ENCODE data around the gene ABCA4.

The ABCA4 gene

GRCh38 chr1:94039871-94040569 is 80.9 kb downstream of the ABCA4 start:
- H3F3A ChIP-seq (ENCODE audit: insufficient read depth, low read length) = no peaks in the 10 kb centered on the region
- no peaks in the 10 kb centered on the region for H4K20me1 ChIP-seq (ENCODE audit: insufficient read depth, low read length)
- no peaks in the 10 kb centered on the region for H3K79me2 ChIP-seq (ENCODE audit: low read length)
- H3K9ac ChIP-seq (ENCODE audit: low read length) = no peak overlapping the region
- no peak overlapping the region for H3K27ac ChIP-seq (ENCODE audit: low read length)
- no peak for TF ChIP-seq EZH2 (optimal IDR thresholded peaks at IDR 0.05; ENCODE audit: low read depth, low read length)
- no peak for TF ChIP-seq CTCF (IDR thresholded peaks at IDR 0.05; ENCODE audit: low read length)
- TF ChIP-seq EZH2phosphoT487 (IDR thresholded peaks at IDR 0.05; ENCODE audit: low read length) = no peak
- no peaks in the 10 kb centered on the region for H3K4me1 ChIP-seq (ENCODE audit: low read length)
- no peak overlapping the region for H3K4me2 ChIP-seq (ENCODE audit: low read depth, low read length)
- no peaks in the 10 kb centered on the region for H3K9me3 ChIP-seq (replicated peaks; ENCODE audit: insufficient read depth, low read length)
- H3K9me2 ChIP-seq (replicated peaks; ENCODE audit: insufficient read depth, low read length) = no peaks in the 10 kb centered on the region
- no peaks in the 10 kb centered on the region for H3K27me3 ChIP-seq (replicated peaks; ENCODE audit: insufficient read depth, low read length)
- H2AFZ ChIP-seq (ENCODE audit: low read length) = no peak overlapping the region
- H3K36me3 ChIP-seq (replicated peaks; ENCODE audit: insufficient read depth, low read length) = no peaks in the 10 kb centered on the region
- H3K4me3 ChIP-seq (ENCODE audit: low read length) = no peak overlapping the region
- no peak for DNase-seq

- Histone ChIP-seq H3K36me3 (replicated peaks; ENCODE audit: insufficient read depth, low read length) (no peaks in the 10 kb centered on the region), H3K9me2 (replicated peaks; ENCODE audit: insufficient read depth, low read length) (no peaks in the 10 kb centered on the region), H3K27ac (ENCODE audit: low read length) (no peak overlapping the region), H3K4me3 (ENCODE audit: low read length) (no peak overlapping the region), H3K9ac (ENCODE audit: low read length) (no peak overlapping the region), H3K27me3 (replicated peaks; ENCODE audit: insufficient read depth, low read length) (no peaks in the 10 kb centered on the region), H4K20me1 (ENCODE audit: insufficient read depth, low read length) (no peaks in the 10 kb centered on the region), H3K79me2 (ENCODE audit: low read length) (no peaks in the 10 kb centered on the region), H2AFZ (ENCODE audit: low read length) (no peak overlapping the region), H3K4me2 (ENCODE audit: low read depth, low read length) (no peak overlapping the region), H3K9me3 (replicated peaks; ENCODE audit: insufficient read depth, low read length) (no peaks in the 10 kb centered on the region), H3F3A (ENCODE audit: insufficient read depth, low read length) (no peaks in the 10 kb centered on the region), H3K4me1 (ENCODE audit: low read length) (no peaks in the 10 kb centered on the region)
- peak; percentile 22 for DNase-seq
- no peak for TF ChIP-seq EZH2 (optimal IDR thresholded peaks at IDR 0.05; ENCODE audit: low read depth, low read length)
- peak; percentile 69 for TF ChIP-seq CTCF (IDR thresholded peaks at IDR 0.05; ENCODE audit: low read length)
Observed at GRCh38 chr1:94039514-94039870, 81.5 kb downstream of the ABCA4 start.

- H2AFZ ChIP-seq (ENCODE audit: low read length) = no peak overlapping the region
- H3K27ac ChIP-seq (ENCODE audit: low read length) = no peak overlapping the region
- no peak overlapping the region for H3K4me2 ChIP-seq (ENCODE audit: low read depth, low read length)
- H3K36me3 ChIP-seq (replicated peaks; ENCODE audit: insufficient read depth, low read length) = no peaks in the 10 kb centered on the region
- no peaks in the 10 kb centered on the region for H3K4me1 ChIP-seq (ENCODE audit: low read length)
- no peaks in the 10 kb centered on the region for H3F3A ChIP-seq (ENCODE audit: insufficient read depth, low read length)
- H3K4me3 ChIP-seq (ENCODE audit: low read length) = no peak overlapping the region
- no peaks in the 10 kb centered on the region for H3K79me2 ChIP-seq (ENCODE audit: low read length)
- DNase-seq = no peak
- no peaks in the 10 kb centered on the region for H3K9me3 ChIP-seq (replicated peaks; ENCODE audit: insufficient read depth, low read length)
- H4K20me1 ChIP-seq (ENCODE audit: insufficient read depth, low read length) = no peaks in the 10 kb centered on the region
- no peaks in the 10 kb centered on the region for H3K27me3 ChIP-seq (replicated peaks; ENCODE audit: insufficient read depth, low read length)
- no peak for TF ChIP-seq CTCF (IDR thresholded peaks at IDR 0.05; ENCODE audit: low read length)
- TF ChIP-seq EZH2phosphoT487 (IDR thresholded peaks at IDR 0.05; ENCODE audit: low read length) = no peak
- no peak for TF ChIP-seq EZH2 (optimal IDR thresholded peaks at IDR 0.05; ENCODE audit: low read depth, low read length)
- no peaks in the 10 kb centered on the region for H3K9me2 ChIP-seq (replicated peaks; ENCODE audit: insufficient read depth, low read length)
- H3K9ac ChIP-seq (ENCODE audit: low read length) = no peak overlapping the region
Observed at GRCh38 chr1:94038511-94038910, 82.4 kb downstream of the ABCA4 start.
